Endodermal cell (in vitro differentiated cells): Measurements from ENCODE around the gene TCF4. TPM values are rescaled to one million over a fixed set of nuclear protein-coding genes. Genes with fewer than 3 reads are reported as not detected.

Source experiments
- DNase-seq: peaks from one replicate; pipeline ENCODE4 v3.0.0-alpha.2; 2017
- H3K27ac ChIP-seq: 2 replicates; pipeline ENCODE4 v1.5.1; 2013; ENCODE audit warnings: mild to moderate bottlenecking, low read depth, low read length, moderate library complexity
- H3K27me3 ChIP-seq: 2 replicates; pipeline ENCODE4 v1.6.1; 2013; ENCODE audit warnings: mild to moderate bottlenecking, low read length, moderate library complexity; ENCODE audit not compliant: insufficient read depth, control insufficient read depth, poor library complexity, severe bottlenecking
- H3K36me3 ChIP-seq: 2 replicates; pipeline ENCODE4 v1.7.0; 2013; ENCODE audit warnings: mild to moderate bottlenecking, low read length, moderate library complexity; ENCODE audit not compliant: control insufficient read depth, insufficient read depth
- H3K4me1 ChIP-seq: one replicate; pipeline ENCODE4 v1.7.0; 2013; ENCODE audit warnings: low read length; ENCODE audit not compliant: control insufficient read depth, insufficient read depth
- H3K4me3 ChIP-seq: 2 replicates; pipeline ENCODE4 v1.5.1; 2013; ENCODE audit warnings: mild to moderate bottlenecking, low read length, moderate library complexity
- H3K9ac ChIP-seq: 2 replicates; pipeline ENCODE4 v1.6.1; 2013; ENCODE audit warnings: mild to moderate bottlenecking, low read length, moderate library complexity; ENCODE audit not compliant: poor library complexity, severe bottlenecking; ENCODE audit errors: extremely low read depth
- H3K9me3 ChIP-seq: 2 replicates; pipeline ENCODE4 v1.6.1; 2013; ENCODE audit warnings: mild to moderate bottlenecking, low read length, moderate library complexity; ENCODE audit not compliant: control insufficient read depth
- H3K27ac Mint-ChIP-seq: 2 replicates; pipeline ENCODE4 v1.8.0; 2020; ENCODE audit warnings: mixed read lengths
- H3K27me3 Mint-ChIP-seq: 2 replicates; pipeline ENCODE4 v1.8.0; 2021; ENCODE audit warnings: mild to moderate bottlenecking, mixed read lengths; ENCODE audit not compliant: insufficient read depth
- H3K36me3 Mint-ChIP-seq: 2 replicates; pipeline ENCODE4 v1.8.0; 2020; ENCODE audit warnings: low read depth, mixed read lengths
- H3K4me1 Mint-ChIP-seq: 2 replicates; pipeline ENCODE4 v1.8.0; 2020; ENCODE audit warnings: mixed read lengths
- H3K4me3 Mint-ChIP-seq: 2 replicates; pipeline ENCODE4 v1.8.0; 2020; ENCODE audit warnings: mild to moderate bottlenecking, moderate library complexity, mixed read lengths
- H3K9me3 Mint-ChIP-seq: 2 replicates; pipeline ENCODE4 v1.8.0; 2020; ENCODE audit warnings: mild to moderate bottlenecking, mixed read lengths
- CTCF ChIP-seq: fragments of 200-600 bp; sonication (generic); conservative IDR thresholded peaks from 2 replicates; pipeline ENCODE4 v1.5.0; 2021; ENCODE audit warnings: antibody characterized with exemption, mild to moderate bottlenecking
- WGBS, 2 experiments: methylation state at CpG; one replicate each; pipeline versions ENCODE4 v1.1.5 to v1.1.7; 2013; ENCODE audit warnings: missing lambda C conversion rate in 2 of 2, mixed read lengths in 1 of 2; ENCODE audit not compliant: insufficient coverage in 1 of 2, insufficient read length in 1 of 2; 5-methylcytosine and 5-hydroxymethylcytosine counted together
- total RNA-seq, 2 donors: library from RNA; stranded (reverse); fragmentation: NEBNext Ultra II Directional in 1 of 2; extraction: Animal tissue kit (Norgen Biotek cat#: 25700) in 1 of 2; gene quantifications; 2 replicates in 1 of 2; 3 replicates in 1 of 2; pipeline ENCODE4 v1.2.1, GENCODE V29; 2021

Gene TCF4
- total RNA-seq, 2 donors from 2014 or later, result 40.4 to 58.5 TPM

- Mint-ChIP-seq H3K4me3 (no peak overlapping the region), H3K4me1 (peaks cover 7% of the 10 kb centered on the region)
- TF ChIP-seq CTCF, result no peak
Observed at GRCh38 chr18:55413474-55413873, 174.5 kb downstream of the TCF4 start.

GRCh38 chr18:55407774-55408535 lies 180.0 kb downstream of the TCF4 start:
- H3K27me3 ChIP-seq, result no peaks in the 10 kb centered on the region

More at GRCh38 chr18:55413474-55413873, 174.5 kb downstream of the TCF4 start:
- Histone ChIP-seq H3K9me3 (no peaks in the 10 kb centered on the region), H3K9ac (no peak overlapping the region), H3K27me3 (no peaks in the 10 kb centered on the region), H3K4me1 (no peaks in the 10 kb centered on the region), H3K36me3 (no peaks in the 10 kb centered on the region), H3K27ac (no peak overlapping the region), H3K4me3 (no peak overlapping the region)
- Mint-ChIP-seq H3K27me3 (no peaks in the 10 kb centered on the region), H3K27ac (no peak overlapping the region), H3K36me3 (no peaks in the 10 kb centered on the region), H3K9me3 (no peaks in the 10 kb centered on the region)
- DNase-seq, result no peak
- WGBS, 2 experiments, result 100% methylated on average over 1 of the region's 1 CpG; no CpG with 5 or more reads in 1 of the 2 experiments

DNA sequence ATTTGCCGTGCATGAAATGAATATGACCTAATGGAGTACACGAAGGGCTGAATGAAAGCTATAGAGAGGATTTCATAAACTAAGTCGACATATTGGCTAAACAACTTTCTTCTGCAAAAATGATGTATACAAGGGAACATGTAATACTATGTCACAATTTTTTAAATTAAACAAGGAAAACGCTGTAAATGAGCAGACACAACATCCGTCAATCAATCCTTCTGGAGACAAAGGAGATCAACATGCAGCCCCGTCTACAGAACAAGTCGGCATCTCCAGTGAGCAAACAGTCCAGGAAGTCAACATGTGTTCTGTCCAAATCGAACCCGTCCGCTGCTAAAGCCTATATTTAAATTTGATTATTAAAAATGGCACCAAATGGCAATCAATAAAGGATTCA lies 180.8 kb downstream of the TCF4 start:
- Histone ChIP-seq H3K9me3 (no peaks in the 10 kb centered on the region), H3K4me1 (no peaks in the 10 kb centered on the region), H3K36me3 (no peaks in the 10 kb centered on the region), H3K27me3 (no peaks in the 10 kb centered on the region), H3K9ac (no peak overlapping the region), H3K4me3 (no peak overlapping the region), H3K27ac (no peak overlapping the region)
- H3K4me3 Mint-ChIP-seq, result no peak overlapping the region
- DNase-seq, result no peak
- TF ChIP-seq CTCF, result no peak
- H3K9me3 Mint-ChIP-seq, result no peaks in the 10 kb centered on the region
- no peaks in the 10 kb centered on the region for H3K36me3 Mint-ChIP-seq
- H3K27me3 Mint-ChIP-seq, result no peaks in the 10 kb centered on the region
- H3K27ac Mint-ChIP-seq, result no peak overlapping the region
- WGBS, 2 experiments, result 89 to 90% methylated on average over 8 to 10 of the region's 10 CpGs
- peaks cover 16% of the 10 kb centered on the region for H3K4me1 Mint-ChIP-seq

More at GRCh38 chr18:55407774-55408535, 180.0 kb downstream of the TCF4 start:
- 91 to 100% methylated on average over 2 to 4 of the region's 5 CpGs for WGBS, 2 experiments
- no peak overlapping the region for H3K27ac ChIP-seq
- no peak for DNase-seq
- Mint-ChIP-seq H3K27me3 (no peaks in the 10 kb centered on the region), H3K36me3 (no peaks in the 10 kb centered on the region), H3K9me3 (no peaks in the 10 kb centered on the region), H3K27ac (no peak overlapping the region), H3K4me3 (no peak overlapping the region), H3K4me1 (peaks cover 12% of the 10 kb centered on the region)
- no peaks in the 10 kb centered on the region for H3K4me1 ChIP-seq
- H3K9ac ChIP-seq, result no peak overlapping the region
- H3K9me3 ChIP-seq, result no peaks in the 10 kb centered on the region
- no peak overlapping the region for H3K4me3 ChIP-seq
- H3K36me3 ChIP-seq, result no peaks in the 10 kb centered on the region
- no peak for TF ChIP-seq CTCF
